ENCODE results near the gene KLHL3. TPM values are rescaled to one million over a fixed set of nuclear protein-coding genes. Genes with fewer than 3 reads are reported as not detected.

KLHL3 gene
- total and polyA plus RNA-seq, 2 experiments from 2014 or later, result 4.9 to 10.8 TPM

GRCh38 chr5:137584262-137584661 lies 151.6 kb downstream of the KLHL3 start:
- H3K27ac ChIP-seq (ENCODE audit: low read depth), result no peak overlapping the region
- peaks cover 4% of the 10 kb centered on the region for H3K27me3 Mint-ChIP-seq (ENCODE audit: insufficient read depth, low read depth, poor library complexity)
- H2AFZ ChIP-seq, result no peak overlapping the region
- no peaks in the 10 kb centered on the region for H4K20me1 ChIP-seq (replicated peaks; ENCODE audit: insufficient read depth)
- no peaks in the 10 kb centered on the region for H3K36me3 Mint-ChIP-seq (ENCODE audit: low read depth)
- H3K4me3 Mint-ChIP-seq, result no peak overlapping the region
- no peaks in the 10 kb centered on the region for H3K27me3 ChIP-seq (ENCODE audit: insufficient read depth)
- TF ChIP-seq JUNB (IDR thresholded peaks at IDR 0.05; ENCODE audit: unreplicated experiment) (no peak), EZH2phosphoT487 (IDR thresholded peaks at IDR 0.05; ENCODE audit: unreplicated experiment) (no peak), REST (IDR thresholded peaks at IDR 0.05; ENCODE audit: unreplicated experiment) (no peak), ZNF114 (CRISPR knock-in tag; IDR thresholded peaks at IDR 0.05) (no peak), ZNF462 (CRISPR knock-in tag; IDR thresholded peaks at IDR 0.05) (no peak), POLR2AphosphoS5 (IDR thresholded peaks at IDR 0.05; ENCODE audit: low read depth) (no peak), CTCF (conservative IDR thresholded peaks at IDR 0.05; ENCODE audit: low read depth in 2 of 2) (no peak), ZNF331 (CRISPR knock-in tag; IDR thresholded peaks at IDR 0.05; ENCODE audit: low read depth) (no peak), EZH2 (IDR thresholded peaks at IDR 0.05; ENCODE audit: low read depth, unreplicated experiment) (no peak), NANOG (IDR thresholded peaks at IDR 0.05; ENCODE audit: borderline replicate concordance) (no peak), ETS1 (IDR thresholded peaks at IDR 0.05) (no peak), CREB1 (CRISPR knock-in tag; IDR thresholded peaks at IDR 0.05; ENCODE audit: low read depth) (no peak), STAT1 (IDR thresholded peaks at IDR 0.05; ENCODE audit: unreplicated experiment) (no peak)
- H3K4me2 ChIP-seq, result no peak overlapping the region
- H3K79me2 ChIP-seq (replicated peaks; ENCODE audit: insufficient read depth), result no peaks in the 10 kb centered on the region
- H3K4me1 ChIP-seq (ENCODE audit: insufficient read depth), result no peaks in the 10 kb centered on the region
- no peaks in the 10 kb centered on the region for H3F3A ChIP-seq (replicated peaks; ENCODE audit: low read depth)
- DNase-seq (ENCODE audit: low spot score) (no peak), ATAC-seq (no peak)
- 0 out of 2 replicates have a peak, but pooled peaks cover 3% of the 10 kb centered on the region for H3K9me2 ChIP-seq (ENCODE audit: insufficient read depth)
- no peak overlapping the region for H3K27ac Mint-ChIP-seq
- H3K36me3 ChIP-seq (ENCODE audit: insufficient read depth), result no peaks in the 10 kb centered on the region
- no peaks in the 10 kb centered on the region for H3K4me1 Mint-ChIP-seq
- peaks cover 21% of the 10 kb centered on the region for H3K9me3 Mint-ChIP-seq
- H3K4me3 ChIP-seq, result no peak overlapping the region

All from GM23338 (cell line).